ENCODE data around the gene SVIL.
"Not testable (repeated sequence)": the region's sequence is repeated elsewhere in the genome, so short reads cannot be mapped to it uniquely, and the experiment has no call there.

Gene SVIL

DNA sequence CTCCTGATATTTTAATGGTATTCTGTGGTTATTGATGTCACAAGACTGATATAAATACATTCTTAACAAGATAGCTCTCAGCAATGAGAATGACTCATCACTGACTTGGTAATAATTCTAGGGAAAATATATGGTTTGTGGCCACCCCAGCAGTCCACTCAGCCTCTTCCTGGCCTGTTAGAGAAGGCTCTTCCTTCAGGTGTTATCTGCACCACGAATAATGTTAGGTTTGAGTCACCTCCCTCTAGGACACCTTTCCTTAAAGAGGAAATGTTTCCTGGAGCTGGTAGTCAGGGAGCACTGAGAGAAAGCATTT is 163.3 kb downstream of the SVIL start:
- Histone ChIP-seq H3K27me3 (no peaks in the 10 kb centered on the region), H3K9me3 (no peaks in the 10 kb centered on the region), H3K4me1 (peaks cover 0 to 55% (median 5%) of the 10 kb centered on the region in 4 donors), H3K4me3 (no peak overlapping the region), H3K36me3 (peaks cover 78 to 95% (median 93%) of the 10 kb centered on the region in 3 donors), H3K27ac (peak overlapping the region; percentile 19 to 56)
- intact Hi-C loops (cut with DNase I; ENCODE audit: low total_unique reads), result no loop called here
- no peak for DNase-seq
- TF ChIP-seq, protein P1, sequence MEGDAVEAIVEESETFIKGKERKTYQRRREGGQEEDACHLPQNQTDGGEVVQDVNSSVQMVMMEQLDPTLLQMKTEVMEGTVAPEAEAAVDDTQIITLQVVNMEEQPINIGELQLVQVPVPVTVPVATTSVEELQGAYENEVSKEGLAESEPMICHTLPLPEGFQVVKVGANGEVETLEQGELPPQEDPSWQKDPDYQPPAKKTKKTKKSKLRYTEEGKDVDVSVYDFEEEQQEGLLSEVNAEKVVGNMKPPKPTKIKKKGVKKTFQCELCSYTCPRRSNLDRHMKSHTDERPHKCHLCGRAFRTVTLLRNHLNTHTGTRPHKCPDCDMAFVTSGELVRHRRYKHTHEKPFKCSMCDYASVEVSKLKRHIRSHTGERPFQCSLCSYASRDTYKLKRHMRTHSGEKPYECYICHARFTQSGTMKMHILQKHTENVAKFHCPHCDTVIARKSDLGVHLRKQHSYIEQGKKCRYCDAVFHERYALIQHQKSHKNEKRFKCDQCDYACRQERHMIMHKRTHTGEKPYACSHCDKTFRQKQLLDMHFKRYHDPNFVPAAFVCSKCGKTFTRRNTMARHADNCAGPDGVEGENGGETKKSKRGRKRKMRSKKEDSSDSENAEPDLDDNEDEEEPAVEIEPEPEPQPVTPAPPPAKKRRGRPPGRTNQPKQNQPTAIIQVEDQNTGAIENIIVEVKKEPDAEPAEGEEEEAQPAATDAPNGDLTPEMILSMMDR (IDR thresholded peaks at IDR 0.05), result no peak

DNA sequence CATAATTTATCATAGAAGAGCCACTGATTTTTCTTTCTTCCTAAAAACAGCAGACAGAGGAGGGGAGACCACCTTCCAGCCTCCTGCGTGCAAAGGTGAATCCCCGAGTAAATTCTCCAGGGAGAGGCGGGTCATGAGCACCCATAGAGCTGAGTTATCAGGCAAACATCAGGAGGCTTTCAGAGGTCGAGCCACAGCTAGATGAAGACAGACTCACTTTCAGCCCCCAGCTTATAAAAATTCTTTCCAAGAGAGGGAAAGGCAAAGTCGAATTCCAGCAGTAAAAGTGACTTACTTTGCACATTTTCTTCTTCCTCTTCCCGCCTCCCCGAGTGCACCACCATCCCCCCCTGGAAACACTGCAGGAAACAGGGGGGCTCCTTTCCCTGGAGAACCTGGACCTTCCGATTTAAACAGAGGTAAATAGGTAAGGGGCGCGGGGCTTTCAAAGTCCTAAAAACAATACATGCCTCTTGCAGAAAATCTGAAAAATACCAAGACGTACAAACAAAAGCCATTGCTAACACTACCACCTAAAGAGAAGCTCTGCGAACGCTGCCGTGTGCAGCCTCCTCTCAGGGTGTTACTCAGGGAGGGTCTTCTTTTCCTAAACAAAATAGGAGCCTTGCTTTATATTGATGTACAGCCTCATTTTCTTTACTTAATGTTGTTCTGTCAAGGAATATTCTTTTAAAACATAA is 163.8 kb downstream of the SVIL start:
- TF ChIP-seq, protein P1 (IDR thresholded peaks at IDR 0.05), result no peak
- Histone ChIP-seq H3K4me3 (no peak overlapping the region), H3K36me3 (peaks cover 82 to 95% (median 88%) of the 10 kb centered on the region in 3 donors), H3K27me3 (no peaks in the 10 kb centered on the region), H3K9me3 (no peaks in the 10 kb centered on the region), H3K4me1 (peaks cover 0 to 53% (median 5%) of the 10 kb centered on the region in 4 donors), H3K27ac (peak overlapping the region; percentile 19 to 56)
- DNase-seq, result no peak
- intact Hi-C loops (cut with DNase I; ENCODE audit: low total_unique reads), result no loop called here

DNA sequence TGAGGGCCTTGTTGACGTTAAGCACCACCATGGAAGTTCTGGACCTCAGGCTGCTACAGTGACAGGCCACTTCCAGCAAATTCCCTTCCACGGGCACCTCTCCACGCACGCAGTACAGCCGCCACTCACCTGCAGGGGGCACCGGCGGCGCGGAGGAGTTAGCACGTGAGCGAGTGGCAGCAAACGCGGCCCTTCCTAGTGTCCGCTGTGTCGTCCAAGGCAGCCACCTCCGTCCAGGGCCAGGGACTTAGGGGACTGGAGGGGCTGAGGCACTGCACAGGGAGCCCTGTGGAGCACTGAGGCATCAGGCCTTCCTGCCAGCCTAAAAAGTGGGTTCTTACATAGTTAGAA is 164.4 kb downstream of the SVIL start:
- Histone ChIP-seq H3K27ac (peak overlapping the region; percentile 19 to 56), H3K4me3 (no peak overlapping the region), H3K27me3 (no peaks in the 10 kb centered on the region), H3K36me3 (peaks cover 87 to 98% (median 89%) of the 10 kb centered on the region in 3 donors), H3K9me3 (no peaks in the 10 kb centered on the region), H3K4me1 (peaks cover 0 to 46% (median 5%) of the 10 kb centered on the region in 4 donors)
- TF ChIP-seq, protein P1 (IDR thresholded peaks at IDR 0.05), result peak; percentile 45
- DNase-seq, result peak in 1 of 2 donors; percentile 58
- intact Hi-C loops (cut with DNase I; ENCODE audit: low total_unique reads), result no loop called here

DNA sequence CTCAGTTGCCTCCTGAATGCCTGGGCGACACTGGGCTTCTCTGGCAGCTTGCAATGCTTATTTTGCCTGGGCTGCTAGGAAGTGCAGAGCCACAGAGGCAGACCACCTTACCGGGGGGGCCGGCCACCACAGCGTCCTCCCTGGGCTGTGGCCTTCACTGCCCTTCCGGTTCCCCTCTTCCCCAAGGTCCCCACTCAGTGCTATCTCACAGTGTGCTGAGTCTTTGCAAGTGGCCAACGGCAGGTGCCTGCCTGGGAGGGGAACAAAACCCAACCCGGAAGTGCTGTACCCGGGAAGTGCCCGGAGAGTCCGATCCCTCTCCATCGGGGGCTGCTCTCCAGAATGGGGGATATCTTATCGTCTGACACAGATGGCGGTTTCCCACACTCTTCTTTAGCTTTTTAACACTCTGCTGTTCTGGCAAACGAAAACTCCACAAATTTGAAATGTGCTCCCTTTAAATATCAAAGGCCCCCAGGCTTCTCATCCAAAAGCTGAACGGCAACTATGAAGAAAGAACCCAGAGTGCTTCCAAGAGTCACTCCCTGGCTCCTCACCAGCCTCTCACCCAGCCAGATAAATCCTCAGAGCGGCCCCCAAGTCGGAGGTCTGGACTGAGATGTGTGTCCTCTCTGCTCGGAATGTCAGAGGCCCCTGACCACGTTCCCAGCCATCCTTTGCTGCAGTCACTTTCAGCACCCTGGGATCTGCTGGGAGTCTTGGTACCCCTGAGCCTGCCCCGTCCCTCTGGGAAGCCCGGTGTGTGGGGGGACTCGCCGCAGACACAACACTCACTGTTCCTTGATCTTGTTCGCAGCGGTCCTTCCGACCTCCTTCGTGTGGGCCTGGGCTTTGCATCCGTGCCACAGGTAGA is 165.1 kb downstream of the SVIL start:
- H3K4me1 ChIP-seq, result peaks cover 0 to 40% (median 5%) of the 10 kb centered on the region in 4 donors
- H3K9me3 ChIP-seq, result no peaks in the 10 kb centered on the region
- TF ChIP-seq, protein P1 (IDR thresholded peaks at IDR 0.05), result no peak
- intact Hi-C loops (cut with DNase I; ENCODE audit: low total_unique reads), result no loop called here
- DNase-seq, result peak in 1 of 2 donors; percentile 43
- peak overlapping the region; percentile 19 to 56 for H3K27ac ChIP-seq
- peaks cover 87 to 98% (median 89%) of the 10 kb centered on the region in 3 donors for H3K36me3 ChIP-seq
- no peak overlapping the region for H3K4me3 ChIP-seq
- no peaks in the 10 kb centered on the region for H3K27me3 ChIP-seq

DNA sequence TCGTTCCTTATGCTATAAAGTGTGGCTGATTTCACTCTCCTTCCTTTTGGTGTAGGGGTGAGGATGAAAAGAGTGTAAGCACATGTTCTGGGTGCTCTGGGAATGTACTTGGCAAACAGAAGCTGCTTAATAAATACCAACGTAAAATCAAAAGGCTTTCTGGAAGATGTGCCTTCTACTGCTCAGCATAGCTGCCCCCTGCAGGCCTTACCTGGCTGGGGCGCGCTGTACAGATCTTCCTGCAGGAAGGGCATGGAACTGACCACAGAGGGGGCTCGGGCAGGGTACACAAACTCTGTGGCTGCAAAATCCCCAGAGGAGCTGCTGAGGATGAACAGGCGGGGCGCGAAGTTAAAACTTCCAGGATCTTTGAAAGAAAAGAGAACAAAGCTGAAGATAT is 169.4 kb downstream of the SVIL start:
- Histone ChIP-seq H3K4me3 (no peak overlapping the region), H3K36me3 (peaks cover 91 to 98% (median 95%) of the 10 kb centered on the region in 3 donors), H3K4me1 (no peaks in the 10 kb centered on the region), H3K27me3 (no peaks in the 10 kb centered on the region), H3K27ac (no peak overlapping the region), H3K9me3 (no peaks in the 10 kb centered on the region)
- intact Hi-C loops (cut with DNase I; ENCODE audit: low total_unique reads), result no loop called here
- no peak for DNase-seq
- TF ChIP-seq, protein P1 (IDR thresholded peaks at IDR 0.05), result no peak

DNA sequence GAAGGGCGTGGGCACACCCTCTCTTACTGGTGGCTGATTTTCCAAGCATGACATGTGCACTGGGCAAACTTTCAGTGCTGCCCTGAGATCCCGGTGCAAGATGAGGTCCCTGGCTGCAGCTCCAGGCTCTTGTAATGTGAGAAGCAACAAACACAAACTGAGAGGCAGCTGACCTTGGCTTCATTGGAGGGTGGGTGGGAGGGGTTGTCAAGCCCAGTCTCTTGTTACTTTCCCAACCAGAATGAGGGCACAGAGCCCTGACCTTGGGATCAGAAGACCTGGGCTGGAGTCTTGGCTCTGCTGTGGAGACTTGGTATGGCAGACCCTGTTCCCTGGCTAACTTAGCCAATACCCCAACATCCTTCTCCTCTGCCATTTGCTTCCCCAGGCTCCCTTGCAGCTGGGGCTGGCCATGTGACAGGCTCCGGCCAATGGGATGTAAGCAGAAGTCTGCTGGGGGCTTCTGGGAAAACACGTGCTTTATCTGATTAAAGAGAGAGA is 170.1 kb downstream of the SVIL start:
- H3K4me3 ChIP-seq; H3K9me3 ChIP-seq; intact Hi-C loops (cut with DNase I; ENCODE audit: low total_unique reads); H3K27ac ChIP-seq; H3K4me1 ChIP-seq; DNase-seq; H3K27me3 ChIP-seq: not testable (repeated sequence)
- H3K36me3 ChIP-seq, result peaks cover 91 to 98% (median 95%) of the 10 kb centered on the region in 3 donors
